ENCODE data around the gene ABCA2.

The ABCA2 gene, protein sequence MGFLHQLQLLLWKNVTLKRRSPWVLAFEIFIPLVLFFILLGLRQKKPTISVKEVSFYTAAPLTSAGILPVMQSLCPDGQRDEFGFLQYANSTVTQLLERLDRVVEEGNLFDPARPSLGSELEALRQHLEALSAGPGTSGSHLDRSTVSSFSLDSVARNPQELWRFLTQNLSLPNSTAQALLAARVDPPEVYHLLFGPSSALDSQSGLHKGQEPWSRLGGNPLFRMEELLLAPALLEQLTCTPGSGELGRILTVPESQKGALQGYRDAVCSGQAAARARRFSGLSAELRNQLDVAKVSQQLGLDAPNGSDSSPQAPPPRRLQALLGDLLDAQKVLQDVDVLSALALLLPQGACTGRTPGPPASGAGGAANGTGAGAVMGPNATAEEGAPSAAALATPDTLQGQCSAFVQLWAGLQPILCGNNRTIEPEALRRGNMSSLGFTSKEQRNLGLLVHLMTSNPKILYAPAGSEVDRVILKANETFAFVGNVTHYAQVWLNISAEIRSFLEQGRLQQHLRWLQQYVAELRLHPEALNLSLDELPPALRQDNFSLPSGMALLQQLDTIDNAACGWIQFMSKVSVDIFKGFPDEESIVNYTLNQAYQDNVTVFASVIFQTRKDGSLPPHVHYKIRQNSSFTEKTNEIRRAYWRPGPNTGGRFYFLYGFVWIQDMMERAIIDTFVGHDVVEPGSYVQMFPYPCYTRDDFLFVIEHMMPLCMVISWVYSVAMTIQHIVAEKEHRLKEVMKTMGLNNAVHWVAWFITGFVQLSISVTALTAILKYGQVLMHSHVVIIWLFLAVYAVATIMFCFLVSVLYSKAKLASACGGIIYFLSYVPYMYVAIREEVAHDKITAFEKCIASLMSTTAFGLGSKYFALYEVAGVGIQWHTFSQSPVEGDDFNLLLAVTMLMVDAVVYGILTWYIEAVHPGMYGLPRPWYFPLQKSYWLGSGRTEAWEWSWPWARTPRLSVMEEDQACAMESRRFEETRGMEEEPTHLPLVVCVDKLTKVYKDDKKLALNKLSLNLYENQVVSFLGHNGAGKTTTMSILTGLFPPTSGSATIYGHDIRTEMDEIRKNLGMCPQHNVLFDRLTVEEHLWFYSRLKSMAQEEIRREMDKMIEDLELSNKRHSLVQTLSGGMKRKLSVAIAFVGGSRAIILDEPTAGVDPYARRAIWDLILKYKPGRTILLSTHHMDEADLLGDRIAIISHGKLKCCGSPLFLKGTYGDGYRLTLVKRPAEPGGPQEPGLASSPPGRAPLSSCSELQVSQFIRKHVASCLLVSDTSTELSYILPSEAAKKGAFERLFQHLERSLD (N-terminal part only)

DNA sequence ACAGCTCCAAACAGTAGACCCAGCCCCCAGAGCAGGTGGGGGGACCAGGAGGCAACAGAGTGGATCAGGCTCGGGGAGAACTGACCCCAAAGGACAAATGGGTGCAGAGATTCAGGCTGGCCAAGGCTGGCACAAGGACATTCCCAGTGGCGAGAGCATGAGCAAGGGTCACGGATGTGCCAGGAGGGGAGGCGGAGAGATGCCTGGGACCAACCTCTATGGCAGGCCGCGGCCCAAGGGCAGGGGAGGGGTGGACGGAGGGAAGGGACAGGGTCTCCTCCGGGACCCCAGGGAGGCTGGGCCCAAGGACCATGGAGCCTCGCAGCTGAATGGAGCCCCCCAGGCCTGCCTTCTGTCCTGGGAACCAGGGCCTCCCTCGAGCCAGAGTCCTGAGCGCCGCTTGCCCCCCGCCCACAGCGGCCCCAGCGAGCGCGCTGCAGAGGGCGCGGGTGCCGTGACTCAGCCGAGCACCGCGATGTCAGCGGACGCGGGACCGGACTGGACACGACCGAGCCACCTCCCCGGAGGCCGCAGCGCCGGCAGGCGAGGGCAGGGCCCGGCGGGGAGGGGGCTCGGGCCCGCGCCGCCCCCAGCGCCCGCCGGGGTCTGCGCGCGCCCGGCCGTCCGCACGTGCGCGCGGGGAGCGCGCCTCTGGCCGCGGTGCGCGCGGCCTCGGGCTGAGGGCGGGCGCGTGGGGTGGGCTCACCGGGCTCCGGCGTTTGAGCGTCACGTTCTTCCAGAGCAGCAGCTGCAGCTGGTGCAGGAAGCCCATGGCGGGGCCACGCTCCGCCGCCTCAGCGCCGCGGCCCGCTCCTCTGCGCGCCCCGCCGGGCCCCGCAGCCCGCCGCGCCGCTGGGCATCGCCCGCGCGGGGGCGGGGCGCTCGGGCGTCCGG is at the start of gene ABCA2:
ABCA2 (minus strand) TSS at position 869 of the 894 bp plus-strand sequence; CDS start at position 772, 97 bp downstream.
- DNase-seq, result no peak

DNA sequence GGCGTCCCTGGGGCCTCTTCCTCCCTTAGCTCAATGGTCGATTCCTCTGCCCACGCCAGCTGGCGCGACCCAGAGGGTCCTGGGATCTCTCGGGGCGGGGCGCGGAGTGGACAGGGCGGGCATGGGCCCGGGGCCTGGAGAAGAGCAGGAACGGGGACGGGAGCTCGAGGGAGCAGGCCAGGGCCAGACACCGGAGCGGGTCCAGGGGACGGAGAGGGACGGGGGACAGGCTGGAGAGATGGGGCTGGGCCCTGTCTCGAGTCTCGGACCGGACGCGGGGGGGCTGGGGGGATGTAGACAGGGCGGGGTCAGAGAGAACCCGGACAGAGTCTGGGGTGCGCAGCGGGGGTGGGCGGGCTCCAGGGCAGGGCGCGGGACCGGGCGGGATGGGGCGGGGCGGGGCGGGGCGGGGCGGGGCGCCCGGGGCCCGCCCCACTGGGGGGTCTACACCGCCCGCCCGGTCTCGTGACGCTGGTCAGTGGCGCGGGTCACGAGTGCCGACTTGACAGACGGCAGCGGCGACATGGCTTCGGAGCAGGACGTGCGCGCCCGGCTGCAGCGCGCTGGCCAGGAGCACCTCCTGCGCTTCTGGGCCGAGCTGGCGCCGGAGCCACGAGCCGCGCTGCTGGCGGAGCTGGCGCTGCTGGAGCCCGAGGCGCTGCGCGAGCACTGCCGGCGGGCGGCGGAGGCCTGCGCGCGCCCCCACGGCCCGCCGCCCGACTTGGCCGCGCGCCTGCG is 49.1 kb upstream of the ABCA2 start, which contains the start of gene UAP1L1:
UAP1L1 (plus strand) TSS at position 508 of the 738 bp plus-strand sequence; CDS start at position 524, 16 bp downstream.
- peak; percentile 48 for DNase-seq

DNA sequence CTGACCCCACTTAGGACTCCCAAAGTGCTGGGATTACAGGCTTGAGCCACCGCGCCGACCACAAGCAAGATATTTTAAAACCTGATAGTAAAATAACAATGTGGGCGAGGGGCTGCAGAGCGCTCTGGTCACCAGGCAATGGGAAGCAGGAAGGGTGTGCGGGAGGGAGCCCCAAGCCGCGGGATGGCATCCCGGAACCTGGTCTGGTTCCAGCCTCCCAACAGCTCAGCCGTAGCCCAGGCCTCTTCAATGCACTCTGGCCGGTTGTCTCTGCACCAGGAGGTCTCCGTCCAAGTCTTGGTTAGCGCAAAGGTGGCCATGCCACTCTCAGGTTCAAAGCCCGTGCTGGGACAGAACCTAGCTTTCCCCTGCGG is 48.6 kb upstream of the ABCA2 start:
- no peak for DNase-seq

DNA sequence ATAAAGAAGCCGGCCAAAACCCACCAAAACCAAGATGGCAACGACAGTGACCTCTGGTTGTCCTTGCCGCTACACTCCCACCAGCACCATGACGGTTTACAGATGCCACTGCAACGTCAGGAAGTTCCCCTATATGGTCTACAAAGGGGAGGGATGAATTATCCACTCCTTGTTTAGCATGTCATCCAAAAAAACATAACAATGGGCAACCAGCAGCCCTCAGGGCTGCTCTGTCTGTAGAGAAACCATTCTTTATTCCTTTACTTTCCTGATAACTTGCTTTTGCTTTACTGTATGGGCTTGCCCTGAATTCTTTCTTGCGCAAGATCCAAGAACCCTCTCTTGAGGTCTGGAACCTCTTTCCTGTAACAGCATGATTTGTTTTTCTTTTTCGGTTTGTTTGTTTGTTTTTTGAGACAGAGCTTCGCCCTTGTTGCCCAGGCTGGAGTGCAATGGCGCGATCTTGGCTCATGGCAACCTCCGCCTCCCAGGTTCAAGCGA is 47.3 kb upstream of the ABCA2 start:
- no peak for DNase-seq

DNA sequence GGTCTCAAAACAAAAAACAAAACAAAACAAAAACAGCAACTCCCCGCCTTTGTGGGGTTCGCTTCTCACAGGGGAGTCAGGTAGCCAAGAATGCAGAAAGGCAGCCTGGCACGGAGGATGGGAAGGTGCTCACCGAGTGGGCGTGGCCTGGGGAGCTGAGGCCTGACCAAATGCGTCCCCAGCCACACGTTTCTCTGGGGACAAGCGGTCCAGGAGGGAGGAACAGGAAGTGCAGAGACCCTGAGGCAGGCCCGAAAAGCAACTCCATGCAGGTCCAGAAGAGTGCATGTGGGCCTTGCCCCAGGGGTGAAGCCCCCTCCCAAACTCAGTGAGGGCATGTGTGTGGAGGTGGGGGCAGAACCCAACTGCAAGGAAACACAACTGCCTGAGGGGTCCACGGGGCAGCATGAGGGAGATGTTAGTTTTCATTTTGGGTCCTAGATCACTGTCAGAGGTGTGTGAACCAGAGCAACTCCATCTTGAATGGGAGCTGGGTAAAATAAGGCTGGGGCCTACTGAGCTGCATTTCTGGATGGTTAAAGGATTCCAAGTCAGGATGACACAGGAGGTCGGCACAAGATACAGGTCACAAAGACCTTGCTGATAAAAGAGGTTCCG is 46.7 kb upstream of the ABCA2 start:
- no peak for DNase-seq

DNA sequence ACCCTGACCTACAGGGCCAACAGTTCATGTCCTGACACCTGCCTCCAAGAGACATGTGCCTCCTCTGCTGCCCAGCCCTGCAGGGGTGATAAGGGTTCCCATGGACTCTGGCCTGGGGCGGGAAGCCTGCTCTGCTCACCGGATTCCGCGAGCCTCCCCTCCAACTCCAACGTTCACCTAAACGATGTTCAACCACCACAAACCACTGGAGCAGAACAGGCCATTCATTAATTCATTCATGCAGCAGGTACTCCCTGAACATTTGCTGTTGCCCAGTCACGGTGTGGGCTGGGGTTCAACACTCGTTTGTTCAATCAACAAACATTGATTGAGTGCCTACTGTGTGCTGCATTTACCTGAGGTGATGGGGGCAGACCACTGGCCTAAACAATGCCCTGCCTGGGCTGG is 46.0 kb upstream of the ABCA2 start:
- DNase-seq, result no peak

DNA sequence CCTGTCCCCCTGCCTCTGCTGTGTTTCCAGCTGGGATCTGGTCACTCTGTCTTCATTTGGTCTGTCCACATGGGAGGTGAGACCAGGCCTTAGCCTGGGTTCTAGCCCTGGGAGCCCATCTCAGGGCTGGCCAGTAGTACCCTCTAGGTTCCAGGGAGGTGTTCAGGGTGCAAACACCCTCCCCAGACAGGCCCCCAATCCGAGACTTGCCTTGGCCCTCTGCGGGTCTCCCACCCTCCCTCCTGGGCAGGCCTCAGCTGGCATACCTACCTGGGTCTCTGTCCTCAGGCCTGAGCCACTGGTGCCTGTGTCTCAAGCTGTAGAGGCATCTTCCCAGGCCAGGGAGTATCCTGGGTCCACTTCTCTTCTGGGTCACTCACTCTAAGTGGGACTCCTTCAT is 43.2 kb upstream of the ABCA2 start:
- DNase-seq, result no peak

DNA sequence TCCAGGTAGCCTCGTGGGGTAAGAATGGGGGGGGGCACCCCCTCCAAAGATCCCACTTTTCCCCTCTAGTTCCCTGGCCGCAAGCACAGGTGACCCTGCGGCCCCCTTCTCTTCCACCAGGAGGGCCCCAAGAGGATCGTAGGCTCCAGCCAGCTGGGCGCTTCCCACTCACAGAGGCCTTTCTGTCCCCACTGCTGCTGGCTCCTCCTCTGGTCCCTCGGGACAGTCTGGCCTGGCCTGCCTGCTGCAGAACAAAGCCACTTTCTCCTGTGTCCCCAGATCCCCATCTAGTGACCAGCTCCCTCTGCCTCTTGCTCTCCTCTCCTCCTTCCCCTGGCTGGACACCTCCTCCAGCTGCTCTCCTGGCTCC is 42.9 kb upstream of the ABCA2 start:
- peak; percentile 51 for DNase-seq

DNA sequence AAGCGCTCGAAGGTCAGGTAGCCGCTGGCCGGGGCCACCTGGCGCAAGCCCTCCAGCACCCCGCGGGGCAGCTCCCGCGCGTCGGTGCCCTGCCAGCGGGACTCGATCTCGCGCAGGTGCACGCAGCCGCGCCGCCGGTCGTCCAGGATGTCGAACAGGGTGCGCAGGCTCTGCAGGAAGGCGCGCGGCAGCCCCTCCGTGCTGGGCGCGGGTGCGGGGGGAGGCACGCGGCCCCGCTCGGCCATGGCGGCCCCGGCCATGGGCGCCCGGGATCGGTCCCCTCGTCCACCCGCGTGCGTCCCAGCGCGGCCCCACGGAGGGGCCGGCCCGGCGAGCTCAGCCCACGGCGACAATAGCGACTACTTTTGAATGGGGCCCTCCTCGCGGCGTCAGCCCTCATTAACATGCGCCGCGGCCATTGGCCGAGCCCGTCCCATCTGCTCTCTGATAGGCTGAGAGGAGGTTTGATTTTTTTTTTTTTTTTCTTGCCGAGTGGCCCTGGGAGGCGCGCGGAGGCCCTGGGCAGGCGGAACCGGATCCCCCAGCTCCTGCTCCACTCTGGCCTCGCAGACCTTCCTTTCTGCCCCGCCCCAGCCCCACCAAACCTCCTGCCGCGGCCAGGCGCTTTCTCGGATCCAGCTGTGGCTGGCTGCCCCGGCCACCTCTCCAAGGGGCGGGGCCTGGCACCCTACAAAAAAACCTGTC is 42.3 kb upstream of the ABCA2 start, which contains the start of gene SAPCD2:
SAPCD2 (minus strand) TSS at position 357 of the 705 bp plus-strand sequence; CDS start at position 260, 97 bp downstream.
- DNase-seq, result peak; percentile 93

DNA sequence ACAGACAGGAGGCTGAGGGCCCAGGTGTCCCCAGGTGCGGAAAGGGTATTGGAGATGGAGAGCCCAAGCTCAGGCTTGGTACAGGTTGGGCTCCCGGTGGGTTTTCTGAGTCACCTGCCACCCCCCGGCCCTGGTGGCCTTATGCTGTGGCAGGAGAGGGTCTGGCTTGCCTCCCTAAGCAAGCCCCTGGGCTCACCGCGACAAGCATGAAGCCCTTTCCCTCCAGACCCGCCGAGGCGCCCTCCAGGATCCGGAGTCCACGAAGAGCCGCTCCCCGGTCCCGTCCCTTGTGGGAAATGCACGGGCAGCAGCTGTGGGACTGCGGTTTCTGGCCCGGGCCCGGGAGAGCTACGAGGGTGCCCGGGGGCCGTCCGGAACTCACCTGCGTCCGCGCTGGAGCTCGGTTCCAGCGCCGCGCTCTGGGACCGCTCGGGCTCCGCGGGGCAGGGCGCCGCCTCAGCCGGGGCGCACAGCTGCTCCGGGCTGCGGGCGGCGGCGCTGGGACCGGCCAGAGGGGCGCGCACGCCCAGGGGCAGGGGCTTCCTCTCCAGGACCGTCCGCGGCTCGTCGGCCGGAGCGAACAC is 41.6 kb upstream of the ABCA2 start:
- no peak for DNase-seq

DNA sequence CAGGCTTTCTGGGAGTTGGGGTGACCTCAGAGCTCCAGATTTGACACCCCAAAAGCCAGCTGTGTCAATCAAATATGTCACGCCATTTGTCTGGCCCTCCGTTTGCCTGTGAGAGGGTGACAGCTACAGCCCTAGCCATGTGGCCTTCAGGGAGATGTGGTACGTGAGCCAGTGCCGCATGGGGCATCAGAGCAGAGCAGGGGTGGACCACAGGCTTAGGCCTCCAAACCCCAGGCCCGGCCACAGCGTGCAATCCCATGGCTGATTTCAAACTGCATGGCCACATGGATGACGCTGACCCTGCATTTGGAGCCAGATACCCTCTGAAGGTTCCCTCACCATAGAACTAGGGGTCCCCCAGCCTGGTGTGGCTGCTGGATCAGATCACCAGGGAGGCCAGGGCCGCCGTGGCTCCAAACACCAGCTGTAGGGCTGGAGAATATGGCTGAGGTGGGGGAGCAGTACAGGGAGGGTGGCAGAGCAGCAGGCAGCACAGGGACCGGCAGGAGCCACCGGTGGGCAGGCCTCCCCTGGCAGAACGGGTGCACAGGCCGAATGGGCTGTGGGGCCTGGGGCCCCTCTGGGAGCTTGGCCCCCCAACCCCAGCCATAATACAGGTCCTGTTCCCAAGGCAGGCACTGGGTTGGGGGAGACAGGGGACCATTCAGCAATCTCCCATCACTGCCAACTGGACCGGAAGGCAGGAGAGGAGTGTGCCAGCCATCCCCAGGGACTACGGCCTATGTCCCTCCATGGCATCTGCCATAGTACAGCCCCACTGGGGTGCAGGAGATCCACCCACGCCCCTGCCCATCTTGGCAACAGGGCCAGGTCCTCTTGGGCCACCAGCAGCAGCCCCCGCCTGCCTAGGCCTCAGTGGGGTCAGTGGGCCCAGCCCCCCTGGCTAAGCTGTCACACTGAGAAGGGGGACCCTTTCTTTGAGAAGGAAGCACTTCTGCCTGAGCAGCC is 40.8 kb upstream of the ABCA2 start:
- no peak for DNase-seq

DNA sequence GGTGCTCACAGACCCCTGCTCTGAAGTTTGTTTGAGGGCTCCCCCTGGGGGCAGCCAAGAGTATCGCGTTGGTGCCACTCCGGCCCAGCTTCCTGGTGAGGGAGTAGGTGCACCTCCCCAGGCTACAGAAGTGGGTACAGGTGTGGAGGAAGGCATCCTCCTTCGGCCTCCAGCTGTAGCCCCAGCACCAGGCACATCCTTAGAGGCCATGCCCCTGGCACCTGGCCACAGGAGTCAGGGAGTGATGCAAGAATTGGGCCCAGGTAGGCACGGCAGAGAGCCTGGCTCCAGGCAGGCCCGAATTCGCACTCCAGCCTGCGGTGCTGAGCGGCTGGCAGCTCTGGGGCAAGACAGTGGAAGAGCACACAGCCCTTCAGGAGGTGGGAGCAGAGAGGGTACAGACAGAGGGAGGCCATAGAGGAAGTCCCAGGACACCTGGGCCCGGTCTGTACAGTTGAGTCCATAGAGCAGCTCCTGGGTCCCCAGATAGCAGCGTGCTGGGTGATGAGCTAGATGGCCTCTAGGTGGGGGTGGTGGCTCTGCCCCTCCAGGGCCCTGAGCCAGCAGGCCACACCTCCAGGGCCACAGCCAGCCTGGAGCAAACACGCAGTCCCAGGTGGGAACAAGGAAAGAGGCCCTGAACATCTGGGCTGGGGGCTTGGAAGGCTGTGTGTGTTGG is 40.0 kb upstream of the ABCA2 start:
- peak; percentile 83 for DNase-seq

DNA sequence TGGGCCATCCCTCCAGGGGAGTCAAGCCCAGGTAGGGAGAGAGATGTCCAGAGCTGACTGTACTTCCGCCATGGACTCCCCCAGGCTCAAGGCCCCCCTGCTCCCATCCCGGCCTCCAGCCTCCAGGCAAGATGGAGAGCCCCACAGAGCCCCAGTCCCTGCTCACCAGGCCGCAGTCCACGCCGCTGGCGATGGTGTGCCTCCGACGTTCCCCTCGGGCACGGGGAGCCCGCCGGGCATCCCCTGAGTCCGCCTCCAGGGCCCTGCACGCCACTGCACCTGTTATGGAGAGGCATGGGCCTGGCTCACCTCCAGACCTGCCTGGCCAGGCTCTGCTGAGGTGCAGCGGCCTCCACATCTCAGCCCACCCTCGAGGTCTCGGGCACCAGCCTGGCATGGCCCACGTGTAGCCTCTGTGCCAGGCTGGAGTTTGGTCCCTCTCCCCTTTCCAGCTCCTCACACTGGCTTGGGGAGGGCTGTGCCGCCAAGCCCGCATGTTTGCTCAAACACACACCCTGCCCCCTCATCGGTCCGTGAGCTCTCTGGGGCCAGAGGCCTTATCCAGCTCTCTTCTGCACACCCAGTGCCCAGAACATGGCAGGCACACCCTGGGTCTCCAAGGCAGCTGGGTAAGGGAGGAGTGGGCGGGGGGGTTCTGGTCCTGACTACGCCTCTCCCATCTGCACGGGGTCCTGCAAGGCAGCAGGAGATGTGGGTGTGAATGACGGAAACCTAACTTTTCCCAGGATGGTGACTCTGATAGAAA is 38.2 kb upstream of the ABCA2 start:
- no peak for DNase-seq

DNA sequence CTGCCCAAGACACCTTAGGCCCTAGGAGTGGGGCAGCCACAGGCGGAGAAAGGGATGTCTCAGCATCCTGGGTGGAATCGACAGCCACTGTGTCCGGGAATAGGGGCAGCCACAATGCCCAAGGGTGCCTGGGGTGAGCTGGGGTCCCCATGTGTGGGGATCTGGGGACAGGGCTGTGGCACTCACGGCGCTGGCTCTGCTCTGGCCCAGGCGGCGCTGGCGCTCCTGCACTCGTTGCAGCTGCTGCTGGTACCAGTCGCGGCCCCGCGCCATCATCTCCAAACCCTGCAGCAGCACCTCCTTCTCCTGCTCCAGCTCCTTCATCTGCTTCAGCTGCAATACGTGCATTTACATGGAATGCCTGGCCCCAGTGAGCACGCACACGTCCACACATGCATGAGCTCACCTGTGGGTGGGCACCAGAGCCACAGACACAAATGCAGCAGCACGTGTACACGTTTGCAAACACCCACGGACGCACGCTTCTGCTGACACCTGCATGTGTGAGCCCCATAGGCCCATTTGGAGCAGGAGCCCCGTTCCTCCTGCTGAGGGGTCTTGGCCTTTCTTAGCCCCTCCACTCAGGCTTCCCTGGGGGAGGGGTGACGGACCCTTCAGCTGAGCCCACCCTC is 37.4 kb upstream of the ABCA2 start:
- DNase-seq, result no peak

DNA sequence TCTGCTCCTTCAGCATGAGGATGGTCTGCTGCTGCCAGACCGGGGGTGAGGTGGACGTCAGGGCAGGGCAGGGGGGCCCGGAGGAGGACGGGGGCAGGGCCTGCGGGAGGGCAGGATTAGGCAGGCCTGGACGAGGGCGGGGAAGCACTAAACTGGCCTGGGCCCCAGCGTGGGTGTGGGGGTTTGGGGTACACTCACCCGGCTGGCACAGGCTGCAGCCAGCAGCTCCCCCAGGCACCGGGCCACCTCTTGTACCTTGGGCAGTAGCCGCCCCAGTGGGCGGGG is 36.8 kb upstream of the ABCA2 start:
- no peak for DNase-seq
